H1 (cell line): Measurements from ENCODE around the gene RGS4. TPM values are rescaled to one million over a fixed set of nuclear protein-coding genes. Genes with fewer than 3 reads are reported as not detected.

Experiments used
- CTCF ChIA-PET: fragments of 300-600 bp; sonication (Branson Sonifier 250); formaldehyde crosslinking; loops from one replicate; lab custom pipeline; 2021; ENCODE audit not compliant: partially characterized antibody; lab: Charles Lee
- POLR2A ChIA-PET: fragments of 300-600 bp; sonication (Branson Sonifier 250); formaldehyde crosslinking; loops from one replicate; lab custom pipeline; 2021; ENCODE audit warnings: inconsistent platforms; ENCODE audit not compliant: partially characterized antibody; lab: Charles Lee
- DNase-seq, 2 experiments: peaks; one replicate each; pipeline versions ENCODE4 v3.0.0 to v3.0.0-alpha.2; 2010 to 2022; ENCODE audit warnings: low spot score in 2 of 2, low read depth in 1 of 2, mixed read lengths in 1 of 2
- FAIRE-seq: peaks from 2 replicates; lab custom pipeline; 2011; peaks lifted over from hg19 to GRCh38; lab: Jason Lieb, UNC
- H2AFZ ChIP-seq: 2 replicates; pipeline ENCODE4 v1.8.1; 2012; ENCODE audit warnings: low read length, inconsistent platforms
- H2AK5ac ChIP-seq: 2 replicates; pipeline ENCODE4 v1.6.1; 2013; ENCODE audit warnings: low read depth, low read length
- H2BK120ac ChIP-seq: replicated peaks from 2 replicates; pipeline ENCODE3; 2013; ENCODE audit warnings: low read depth, low read length, inconsistent platforms
- H2BK12ac ChIP-seq: 2 replicates; pipeline ENCODE4 v1.6.1; 2013; ENCODE audit warnings: low read depth, low read length
- H2BK15ac ChIP-seq: 2 replicates; pipeline ENCODE4 v1.6.1; 2013; ENCODE audit warnings: low read length
- H2BK20ac ChIP-seq: 2 replicates; pipeline ENCODE4 v1.6.1; 2013; ENCODE audit warnings: low read length
- H2BK5ac ChIP-seq: 2 replicates; pipeline ENCODE4 v1.6.1; 2013; ENCODE audit warnings: low read depth, low read length
- H3K14ac ChIP-seq: 2 replicates; pipeline ENCODE4 v1.6.1; 2013; ENCODE audit warnings: inconsistent platforms; ENCODE audit not compliant: insufficient read length
- H3K18ac ChIP-seq: 2 replicates; pipeline ENCODE4 v1.6.1; 2013; ENCODE audit warnings: low read length; ENCODE audit errors: extremely low read depth
- H3K23ac ChIP-seq: 2 replicates; pipeline ENCODE4 v1.6.1; 2013; ENCODE audit warnings: inconsistent platforms; ENCODE audit not compliant: insufficient read length
- H3K23me2 ChIP-seq: 2 replicates; pipeline ENCODE4 v1.6.1; 2013; ENCODE audit warnings: low read depth, low read length
- H3K27ac ChIP-seq: 2 replicates; pipeline ENCODE4 v1.6.1; 2011; ENCODE audit warnings: low read depth, low read length, inconsistent platforms
- H3K27me3 ChIP-seq, 4 experiments: replicated peaks in 1 of 4; 1 replicate in 1 of 4; 2 replicates in 3 of 4; pipeline versions ENCODE4 v1.6.1 to v1.8.1; 2011 to 2013; ENCODE audit warnings: low read length in 3 of 4, mild to moderate bottlenecking in 3 of 4, inconsistent platforms in 2 of 4, mixed read lengths in 2 of 4, moderate library complexity in 1 of 4; ENCODE audit not compliant: control insufficient read depth in 3 of 4, insufficient read depth in 3 of 4; ENCODE audit errors: extremely low read depth in 1 of 4
- H3K36me3 ChIP-seq, 4 experiments: 2 replicates each; pipeline versions ENCODE4 v1.6.1 to v1.8.1; 2011 to 2013; ENCODE audit warnings: mild to moderate bottlenecking in 4 of 4, low read length in 3 of 4, moderate library complexity in 2 of 4, control low read depth in 1 of 4, inconsistent platforms in 1 of 4; ENCODE audit not compliant: insufficient read depth in 4 of 4, control insufficient read depth in 2 of 4
- H3K4ac ChIP-seq: replicated peaks from 2 replicates; pipeline ENCODE3; 2013; ENCODE audit warnings: low read length, low read depth, mixed read lengths, inconsistent platforms; ENCODE audit not compliant: insufficient read length
- H3K4me1 ChIP-seq, 4 experiments: replicated peaks in 1 of 4; 1 replicate in 1 of 4; 2 replicates in 3 of 4; pipeline versions ENCODE4 v1.6.1 to v1.8.1; 2011 to 2013; ENCODE audit warnings: low read length in 3 of 4, inconsistent platforms in 2 of 4, mixed read lengths in 1 of 4; ENCODE audit not compliant: insufficient read depth in 4 of 4, control insufficient read depth in 3 of 4
- H3K4me2 ChIP-seq, 2 experiments: 2 replicates each; pipeline versions ENCODE4 v1.6.1 to v1.8.1; 2011 to 2013; ENCODE audit warnings: low read depth in 2 of 2, low read length in 2 of 2, control low read depth in 1 of 2, inconsistent platforms in 1 of 2, mild to moderate bottlenecking in 1 of 2; ENCODE audit not compliant: insufficient read depth in 1 of 2
- H3K4me3 ChIP-seq, 4 experiments: fragments of 200-600, 300-600 bp in 1 of 4; sonication (generic), shearing (Covaris generic), sonication (Bioruptor Twin) in 1 of 4; 2 replicates each; pipeline versions ENCODE4 v1.5.1 to v1.8.1; 2011 to 2016; ENCODE audit warnings: low read length in 4 of 4, low read depth in 3 of 4, control low read depth in 2 of 4, inconsistent platforms in 2 of 4, mild to moderate bottlenecking in 2 of 4, mixed read lengths in 1 of 4, moderate library complexity in 1 of 4; ENCODE audit not compliant: insufficient read depth in 2 of 4; ENCODE audit errors: extremely low read depth in 1 of 4
- H3K56ac ChIP-seq: replicated peaks from 2 replicates; pipeline ENCODE3; 2013; ENCODE audit warnings: low read depth, mild to moderate bottlenecking, mixed read lengths, low read length, inconsistent platforms; ENCODE audit not compliant: insufficient read length
- H3K79me1 ChIP-seq: 2 replicates; pipeline ENCODE4 v1.6.1; 2013; ENCODE audit warnings: low read depth, low read length, control low read depth
- H3K79me2 ChIP-seq, 2 experiments: 2 replicates each; pipeline versions ENCODE4 v1.6.1 to v1.8.1; 2012 to 2013; ENCODE audit warnings: low read length in 2 of 2, mild to moderate bottlenecking in 2 of 2, inconsistent platforms in 1 of 2; ENCODE audit not compliant: insufficient read depth in 2 of 2, control insufficient read depth in 1 of 2
- H3K9ac ChIP-seq, 4 experiments: replicated peaks in 1 of 4; 1 replicate in 1 of 4; 2 replicates in 3 of 4; pipeline versions ENCODE4 v1.6.1 to v1.8.1; 2011 to 2013; ENCODE audit warnings: low read depth in 3 of 4, low read length in 3 of 4, control low read depth in 2 of 4, mild to moderate bottlenecking in 2 of 4, moderate library complexity in 2 of 4, inconsistent platforms in 1 of 4; ENCODE audit errors: extremely low read depth in 1 of 4
- H3K9me3 ChIP-seq, 2 experiments: 2 replicates each; pipeline versions ENCODE4 v1.6.1 to v1.8.1; 2012 to 2013; ENCODE audit warnings: mild to moderate bottlenecking in 2 of 2, moderate library complexity in 2 of 2, control low read depth in 1 of 2, inconsistent platforms in 1 of 2, low read depth in 1 of 2, low read length in 1 of 2, mixed read lengths in 1 of 2; ENCODE audit not compliant: insufficient read depth in 2 of 2
- H4K20me1 ChIP-seq, 2 experiments: replicated peaks in 1 of 2; 2 replicates each; pipeline versions ENCODE3 to v1.8.1; 2011 to 2013; ENCODE audit warnings: inconsistent platforms in 2 of 2, low read length in 2 of 2, mild to moderate bottlenecking in 1 of 2; ENCODE audit not compliant: insufficient read depth in 2 of 2, control insufficient read depth in 1 of 2
- H4K5ac ChIP-seq: 2 replicates; pipeline ENCODE4 v1.6.1; 2013; ENCODE audit warnings: low read length, low read depth, mixed read lengths, inconsistent platforms; ENCODE audit not compliant: insufficient read length
- H4K8ac ChIP-seq: 2 replicates; pipeline ENCODE4 v1.8.0; 2013; ENCODE audit warnings: mild to moderate bottlenecking, moderate library complexity, low read length, inconsistent platforms; ENCODE audit not compliant: insufficient read depth; ENCODE audit errors: extremely low read depth
- H4K91ac ChIP-seq: replicated peaks from 2 replicates; pipeline ENCODE3; 2013; ENCODE audit warnings: low read length, mixed read lengths, inconsistent platforms; ENCODE audit not compliant: insufficient read length
- CBX8 ChIP-seq: fragments of 300-800, 300-1000 bp; sonication (generic); IDR thresholded peaks from 2 replicates; pipeline ENCODE4 v1.7.1; 2016; ENCODE audit warnings: low read depth, low read length, borderline replicate concordance
- CHD2 ChIP-seq: IDR thresholded peaks from 2 replicates; pipeline ENCODE4 v1.6.1; 2012; ENCODE audit warnings: low read length, improper control_type of control experiment
- CTBP2 ChIP-seq: IDR thresholded peaks from 2 replicates; pipeline ENCODE4 v1.7.0; 2011; ENCODE audit warnings: borderline replicate concordance, mild to moderate bottlenecking, moderate library complexity, mixed read lengths, low read length; ENCODE audit not compliant: insufficient read depth, insufficient read length
- EGR1 ChIP-seq: IDR thresholded peaks from 2 replicates; pipeline ENCODE4 v1.6.1; 2011; ENCODE audit warnings: low read depth, low read length, borderline replicate concordance
- FOSL1 ChIP-seq: IDR thresholded peaks from 2 replicates; pipeline ENCODE4 v1.6.1; 2011; ENCODE audit warnings: mild to moderate bottlenecking, low read depth, low read length, moderate library complexity; ENCODE audit not compliant: insufficient read depth
- MAFK ChIP-seq: IDR thresholded peaks from 2 replicates; pipeline ENCODE4 v1.6.1; 2012; ENCODE audit warnings: low read depth, mild to moderate bottlenecking, improper control_type of control experiment, low read length
- POLR2AphosphoS5 ChIP-seq: IDR thresholded peaks from 2 replicates; pipeline ENCODE4 v1.6.1; 2011; ENCODE audit warnings: low read depth, low read length
- WGBS, 2 experiments: shearing (Covaris generic) in 1 of 2; methylation state at CpG; one replicate each; pipeline versions ENCODE4 v1.1.6 to v1.1.7; 2013 to 2015; ENCODE audit warnings: low lambda C conversion rate in 2 of 2, mixed read lengths in 2 of 2, inconsistent platforms in 1 of 2, low coverage in 1 of 2, missing lambda C conversion rate in 1 of 2; ENCODE audit not compliant: insufficient replicate concordance in 2 of 2, insufficient coverage in 1 of 2, insufficient read length in 1 of 2; ENCODE audit errors: extremely low coverage in 1 of 2, missing lambda C conversion rate in 1 of 2; 5-methylcytosine and 5-hydroxymethylcytosine counted together
- polyA plus RNA-seq, 7 experiments: library from polyadenylated mRNA; depleted of rRNA in 3 of 7; stranded (reverse) in 5 of 7; unstranded in 2 of 7; fragments of >200 nt in 5 of 7; fragments of 200-250 nt in 2 of 7; gene quantifications; 1 replicate in 5 of 7; 2 replicates in 1 of 7; 4 replicates in 1 of 7; pipeline versions ENCODE4 v1.2.1 to v1.2.3, GENCODE V29; 2011 to 2013; ENCODE audit warnings: missing spikeins in 2 of 7, mixed read lengths in 2 of 7
- total RNA-seq: library from RNA; stranded (reverse); fragmentation: NEBNext Ultra II Directional; extraction: Animal tissue kit (Norgen Biotek cat#: 25700); gene quantifications from 2 replicates; pipeline ENCODE4 v1.2.1, GENCODE V29; 2021

Gene RGS4
- total and polyA plus RNA-seq, 2 of the 8 experiments (the other 6 are each of a cell fraction or from before 2014, with no cell fraction given) = 0.26 to 0.74 TPM

- WGBS, 2 experiments = 86% methylated on average over 1 of the region's 1 CpG; no CpG with 5 or more reads in 1 of the 2 experiments
- FAIRE-seq (no peak), DNase-seq (no peak)
- no peak overlapping the region for H3K4me2 ChIP-seq
- H2BK20ac ChIP-seq = no peak overlapping the region
- no peaks in the 10 kb centered on the region for H3K27me3 ChIP-seq
- ChIA-PET CTCF (no interaction called here), POLR2A (no interaction called here)
- no peak overlapping the region for H3K56ac ChIP-seq
- no peak overlapping the region for H3K4me3 ChIP-seq
- H2BK15ac ChIP-seq = no peak overlapping the region
- H3K23me2 ChIP-seq = no peaks in the 10 kb centered on the region; the same call in 1 of the 2 replicates
- H3K9me3 ChIP-seq = no peaks in the 10 kb centered on the region
- no peak overlapping the region for H2BK5ac ChIP-seq
- no peak overlapping the region for H2BK120ac ChIP-seq
- H3K23ac ChIP-seq = no peak overlapping the region
- no peak overlapping the region for H3K18ac ChIP-seq
- no peak for TF ChIP-seq CTBP2
- no peak for TF ChIP-seq POLR2AphosphoS5
- no peak for TF ChIP-seq CHD2
- TF ChIP-seq EGR1 = no peak
- TF ChIP-seq MAFK = no peak
- no peak for TF ChIP-seq FOSL1
- TF ChIP-seq CBX8 = no peak
- no peak overlapping the region for H4K5ac ChIP-seq
- H3K27ac ChIP-seq = no peak overlapping the region
- no peak overlapping the region for H3K4ac ChIP-seq
- H2AK5ac ChIP-seq = no peak overlapping the region
- H4K20me1 ChIP-seq = no peaks in the 10 kb centered on the region
- H3K9ac ChIP-seq = no peak overlapping the region
- no peak overlapping the region for H4K91ac ChIP-seq
- no peaks in the 10 kb centered on the region for H3K79me1 ChIP-seq
- no peak overlapping the region for H2BK12ac ChIP-seq
- no peak overlapping the region for H3K14ac ChIP-seq
- H3K79me2 ChIP-seq = no peaks in the 10 kb centered on the region
- peaks cover 0 to 4% (median under 1%) of the 10 kb centered on the region in 4 experiments; a peak in 1 of 7 replicates for H3K4me1 ChIP-seq
- no peak overlapping the region for H2AFZ ChIP-seq
- H3K36me3 ChIP-seq = no peaks in the 10 kb centered on the region
- H4K8ac ChIP-seq = no peak overlapping the region
Observed at GRCh38 chr1:163066168-163066567, 3.0 kb upstream of the RGS4 start.
